Adrenal gland (tissue), 5 donors: ENCODE measurements around the gene IQGAP3.

Experiments used
- POLR2A ChIP-seq, 2 donors: fragments of 450-650 bp; IDR thresholded peaks; one replicate each; pipeline ENCODE4 v1.6.1; 2017; ENCODE audit warnings: antibody characterized with exemption in 2 of 2, mild to moderate bottlenecking in 2 of 2, moderate library complexity in 1 of 2
- TF ChIP-seq, protein P1 (sequence below), 6 experiments: fragments of 450-650 bp in 4 of 6; fragments of 200-600 bp in 2 of 6; sonication (generic) in 1 of 6; IDR thresholded peaks; 1 replicate in 5 of 6; 2 replicates in 1 of 6; pipeline versions ENCODE4 v1.5.1 to v1.8.0; 2016 to 2021; ENCODE audit warnings: antibody characterized with exemption in 6 of 6, mild to moderate bottlenecking in 2 of 6, moderate library complexity in 1 of 6
- donor health status: DM: no; HTN: no; CAD: no.

GRCh38 chr1:156539818-156540355 lies 32.5 kb downstream of the IQGAP3 start:
- TF ChIP-seq, protein P1, sequence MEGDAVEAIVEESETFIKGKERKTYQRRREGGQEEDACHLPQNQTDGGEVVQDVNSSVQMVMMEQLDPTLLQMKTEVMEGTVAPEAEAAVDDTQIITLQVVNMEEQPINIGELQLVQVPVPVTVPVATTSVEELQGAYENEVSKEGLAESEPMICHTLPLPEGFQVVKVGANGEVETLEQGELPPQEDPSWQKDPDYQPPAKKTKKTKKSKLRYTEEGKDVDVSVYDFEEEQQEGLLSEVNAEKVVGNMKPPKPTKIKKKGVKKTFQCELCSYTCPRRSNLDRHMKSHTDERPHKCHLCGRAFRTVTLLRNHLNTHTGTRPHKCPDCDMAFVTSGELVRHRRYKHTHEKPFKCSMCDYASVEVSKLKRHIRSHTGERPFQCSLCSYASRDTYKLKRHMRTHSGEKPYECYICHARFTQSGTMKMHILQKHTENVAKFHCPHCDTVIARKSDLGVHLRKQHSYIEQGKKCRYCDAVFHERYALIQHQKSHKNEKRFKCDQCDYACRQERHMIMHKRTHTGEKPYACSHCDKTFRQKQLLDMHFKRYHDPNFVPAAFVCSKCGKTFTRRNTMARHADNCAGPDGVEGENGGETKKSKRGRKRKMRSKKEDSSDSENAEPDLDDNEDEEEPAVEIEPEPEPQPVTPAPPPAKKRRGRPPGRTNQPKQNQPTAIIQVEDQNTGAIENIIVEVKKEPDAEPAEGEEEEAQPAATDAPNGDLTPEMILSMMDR (IDR thresholded peaks at IDR 0.05): no peak
- no peak for TF ChIP-seq POLR2A (IDR thresholded peaks at IDR 0.05)
